ENCODE measurements around the gene TMEM198.

TMEM198 gene

GRCh38 chr2:219557320-219557719, 13.5 kb downstream of the TMEM198 start:
- Histone ChIP-seq H3K9me3 (ENCODE audit: control insufficient read depth, insufficient read depth, low read length) (no peaks in the 10 kb centered on the region), H3K27me3 (ENCODE audit: control insufficient read depth, insufficient read depth, low read length) (no peaks in the 10 kb centered on the region; the same call in 1 of the 2 replicates), H3K36me3 (ENCODE audit: control insufficient read depth, insufficient read depth, low read length) (peaks cover 6% of the 10 kb centered on the region; the same call in 1 of the 2 replicates), H3K4me3 (ENCODE audit: low read length) (no peak overlapping the region), H3K27ac (ENCODE audit: low read length) (no peak overlapping the region), H3K4me1 (ENCODE audit: control insufficient read depth, insufficient read depth, low read length) (peaks cover 17% of the 10 kb centered on the region)
- no CpG with 5 or more reads among the region's 21 CpGs for WGBS (ENCODE audit: insufficient coverage, insufficient read length)
- DNase-seq (ENCODE audit: low read depth, low spot score), result no peak

GRCh38 chr2:219557791-219558785, 14.3 kb downstream of the TMEM198 start:
- H3K36me3 ChIP-seq (ENCODE audit: control insufficient read depth, insufficient read depth, low read length), result peaks cover 10% of the 10 kb centered on the region; the same call in 1 of the 2 replicates
- H3K27me3 ChIP-seq (ENCODE audit: control insufficient read depth, insufficient read depth, low read length), result no peaks in the 10 kb centered on the region; the same call in 1 of the 2 replicates
- H3K4me3 ChIP-seq (ENCODE audit: low read length), result no peak overlapping the region
- peaks cover 20% of the 10 kb centered on the region for H3K4me1 ChIP-seq (ENCODE audit: control insufficient read depth, insufficient read depth, low read length)
- no peaks in the 10 kb centered on the region for H3K9me3 ChIP-seq (ENCODE audit: control insufficient read depth, insufficient read depth, low read length)
- DNase-seq (ENCODE audit: low read depth, low spot score), result no peak
- WGBS (ENCODE audit: insufficient coverage, insufficient read length), result no CpG with 5 or more reads among the region's 25 CpGs
- H3K27ac ChIP-seq (ENCODE audit: low read length), result no peak overlapping the region

GRCh38 chr2:219559156-219559915, 15.5 kb downstream of the TMEM198 start:
- H3K36me3 ChIP-seq (ENCODE audit: control insufficient read depth, insufficient read depth, low read length), result peaks cover 12% of the 10 kb centered on the region
- no peaks in the 10 kb centered on the region for H3K9me3 ChIP-seq (ENCODE audit: control insufficient read depth, insufficient read depth, low read length)
- no peaks in the 10 kb centered on the region for H3K27me3 ChIP-seq (ENCODE audit: control insufficient read depth, insufficient read depth, low read length)
- no peak for DNase-seq (ENCODE audit: low read depth, low spot score)
- H3K4me1 ChIP-seq (ENCODE audit: control insufficient read depth, insufficient read depth, low read length), result peaks cover 20% of the 10 kb centered on the region
- no peak overlapping the region for H3K27ac ChIP-seq (ENCODE audit: low read length)
- WGBS (ENCODE audit: insufficient coverage, insufficient read length), result no CpG with 5 or more reads among the region's 20 CpGs
- no peak overlapping the region for H3K4me3 ChIP-seq (ENCODE audit: low read length)

DNA sequence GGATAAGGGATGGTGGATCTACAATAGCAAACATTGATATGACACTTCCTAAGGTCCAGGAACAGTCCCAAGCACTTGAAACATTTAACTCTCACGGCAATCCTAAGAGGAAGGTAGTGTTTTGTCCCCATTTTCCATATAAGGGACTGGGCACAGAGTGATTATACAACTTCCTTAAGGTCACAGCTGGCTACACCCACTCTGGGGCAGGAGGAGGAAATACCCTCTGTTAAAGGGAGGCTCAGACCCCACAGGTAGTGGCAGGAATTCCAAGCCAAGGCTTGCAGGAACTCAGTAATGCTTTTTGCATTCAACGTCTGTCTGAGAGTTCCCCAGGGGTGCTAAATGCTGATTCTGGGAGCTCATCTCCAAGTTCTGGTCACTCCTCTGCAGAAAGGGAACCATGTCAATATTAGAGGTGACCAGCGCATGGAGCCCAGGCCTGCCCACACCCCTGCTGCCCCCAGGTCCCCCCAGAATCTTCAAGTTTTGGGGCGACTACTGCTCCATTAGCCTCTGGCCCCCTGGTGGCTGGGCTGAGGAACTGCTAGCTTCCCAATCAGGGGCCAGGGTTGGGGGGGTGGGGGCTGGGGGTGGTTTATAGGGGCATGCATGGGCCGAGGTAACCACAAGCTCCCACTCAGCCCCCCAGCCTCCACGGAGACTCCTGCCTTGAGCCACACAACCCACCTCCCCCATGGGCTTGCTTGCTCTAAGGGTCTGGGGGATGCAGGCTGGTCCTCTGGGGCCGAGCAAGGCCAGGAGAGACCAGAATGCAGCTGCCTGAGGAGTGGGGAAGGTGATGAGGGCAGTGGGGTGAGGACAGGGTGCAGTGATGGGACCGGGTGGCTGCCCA, 16.4 kb downstream of the TMEM198 start:
- no CpG with 5 or more reads among the region's 8 CpGs for WGBS (ENCODE audit: insufficient coverage, insufficient read length)
- DNase-seq (ENCODE audit: low read depth, low spot score), result no peak

GRCh38 chr2:219560893-219561178, 17.0 kb downstream of the TMEM198 start:
- Histone ChIP-seq H3K27me3 (ENCODE audit: control insufficient read depth, insufficient read depth, low read length) (no peaks in the 10 kb centered on the region), H3K4me1 (ENCODE audit: control insufficient read depth, insufficient read depth, low read length) (peaks cover 27% of the 10 kb centered on the region), H3K4me3 (ENCODE audit: low read length) (no peak overlapping the region), H3K27ac (ENCODE audit: low read length) (no peak overlapping the region), H3K9me3 (ENCODE audit: control insufficient read depth, insufficient read depth, low read length) (no peaks in the 10 kb centered on the region), H3K36me3 (ENCODE audit: control insufficient read depth, insufficient read depth, low read length) (peaks cover 12% of the 10 kb centered on the region)
- WGBS (ENCODE audit: insufficient coverage, insufficient read length), result no CpG with 5 or more reads among the region's 3 CpGs
- no peak for DNase-seq (ENCODE audit: low read depth, low spot score)

More for the DNA sequence above, 16.4 kb downstream of the TMEM198 start:
- Histone ChIP-seq H3K4me1 (ENCODE audit: control insufficient read depth, insufficient read depth, low read length) (peaks cover 25% of the 10 kb centered on the region), H3K27ac (ENCODE audit: low read length) (no peak overlapping the region), H3K27me3 (ENCODE audit: control insufficient read depth, insufficient read depth, low read length) (no peaks in the 10 kb centered on the region), H3K36me3 (ENCODE audit: control insufficient read depth, insufficient read depth, low read length) (peaks cover 12% of the 10 kb centered on the region), H3K9me3 (ENCODE audit: control insufficient read depth, insufficient read depth, low read length) (no peaks in the 10 kb centered on the region), H3K4me3 (ENCODE audit: low read length) (no peak overlapping the region)

DNA sequence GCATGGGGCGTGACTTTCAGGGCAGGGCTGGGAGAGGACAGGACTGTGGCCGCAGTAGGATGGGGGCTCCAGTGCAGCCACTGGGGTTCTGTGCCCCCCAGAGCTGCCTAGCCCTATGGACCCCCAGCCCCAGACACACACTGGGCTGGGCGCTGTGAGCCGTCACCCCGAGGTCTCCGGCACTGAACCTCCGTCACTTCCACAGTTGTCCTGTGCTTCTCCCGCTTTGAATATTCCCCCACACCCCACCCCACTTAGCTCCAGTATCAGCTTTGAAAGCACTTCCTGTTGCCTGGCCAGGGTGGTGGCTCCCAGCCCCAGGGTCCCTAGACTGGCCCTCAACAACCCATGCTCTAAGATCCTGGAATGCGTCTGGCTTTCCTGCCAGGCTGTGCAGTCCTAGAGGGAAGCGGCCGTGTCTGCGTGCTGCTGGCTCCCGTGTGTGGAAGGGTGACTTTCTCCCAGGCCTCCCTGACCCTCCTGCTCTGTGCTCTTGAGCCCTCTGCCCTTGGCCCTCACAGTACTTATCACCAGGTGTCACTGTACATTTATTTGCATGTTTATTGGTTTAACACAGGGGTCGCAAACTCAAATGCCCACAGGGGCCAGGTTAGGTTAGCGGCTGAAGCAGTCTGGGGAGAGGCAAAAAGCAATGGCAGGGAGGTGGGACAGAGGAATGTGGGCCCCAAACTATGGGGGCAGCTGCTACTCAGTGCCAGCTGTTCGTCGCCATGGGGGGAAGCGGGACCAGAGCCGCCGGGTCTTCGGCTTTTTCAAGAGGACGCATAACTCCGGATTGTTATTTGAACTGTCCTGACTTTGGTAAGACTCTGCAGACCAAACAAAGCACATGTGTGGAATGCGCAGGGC, 17.6 kb downstream of the TMEM198 start:
- Histone ChIP-seq H3K9me3 (ENCODE audit: control insufficient read depth, insufficient read depth, low read length) (no peaks in the 10 kb centered on the region), H3K36me3 (ENCODE audit: control insufficient read depth, insufficient read depth, low read length) (peaks cover 12% of the 10 kb centered on the region), H3K4me1 (ENCODE audit: control insufficient read depth, insufficient read depth, low read length) (peaks cover 29% of the 10 kb centered on the region), H3K4me3 (ENCODE audit: low read length) (no peak overlapping the region), H3K27me3 (ENCODE audit: control insufficient read depth, insufficient read depth, low read length) (no peaks in the 10 kb centered on the region), H3K27ac (ENCODE audit: low read length) (no peak overlapping the region)
- WGBS (ENCODE audit: insufficient coverage, insufficient read length), result no CpG with 5 or more reads among the region's 24 CpGs
- DNase-seq (ENCODE audit: low read depth, low spot score), result no peak

- no peaks in the 10 kb centered on the region for H3K9me3 ChIP-seq (ENCODE audit: control insufficient read depth, insufficient read depth, low read length)
- H3K27me3 ChIP-seq (ENCODE audit: control insufficient read depth, insufficient read depth, low read length), result no peaks in the 10 kb centered on the region
- H3K27ac ChIP-seq (ENCODE audit: low read length), result no peak overlapping the region
- H3K4me1 ChIP-seq (ENCODE audit: control insufficient read depth, insufficient read depth, low read length), result peaks cover 33% of the 10 kb centered on the region
- H3K36me3 ChIP-seq (ENCODE audit: control insufficient read depth, insufficient read depth, low read length), result peaks cover 15% of the 10 kb centered on the region
- no peak for DNase-seq (ENCODE audit: low read depth, low spot score)
- no CpG with 5 or more reads among the region's 35 CpGs for WGBS (ENCODE audit: insufficient coverage, insufficient read length)
- H3K4me3 ChIP-seq (ENCODE audit: low read length), result no peak overlapping the region
Measured at GRCh38 chr2:219562049-219563020, 18.5 kb downstream of the TMEM198 start.

GRCh38 chr2:219563271-219563928, 19.6 kb downstream of the TMEM198 start:
- Histone ChIP-seq H3K27ac (ENCODE audit: low read length) (no peak overlapping the region), H3K9me3 (ENCODE audit: control insufficient read depth, insufficient read depth, low read length) (no peaks in the 10 kb centered on the region), H3K27me3 (ENCODE audit: control insufficient read depth, insufficient read depth, low read length) (no peaks in the 10 kb centered on the region), H3K4me1 (ENCODE audit: control insufficient read depth, insufficient read depth, low read length) (peaks cover 33% of the 10 kb centered on the region), H3K4me3 (ENCODE audit: low read length) (no peak overlapping the region), H3K36me3 (ENCODE audit: control insufficient read depth, insufficient read depth, low read length) (peaks cover 21% of the 10 kb centered on the region)
- no peak for DNase-seq (ENCODE audit: low read depth, low spot score)
- WGBS (ENCODE audit: insufficient coverage, insufficient read length), result no CpG with 5 or more reads among the region's 20 CpGs

All from iPS DF 6.9 (cell line).